Right cardiac atrium (tissue), 5 donors: ENCODE results near the gene GMPPB. TPM values are rescaled to one million over a fixed set of nuclear protein-coding genes. Genes with fewer than 3 reads are reported as not detected.

Experiments used
- ATAC-seq, 2 donors: fragments of 200-7000 bp; cut with Tn5 transposase; one replicate each; pipeline versions ENCODE4 v1.8.0 to v1.9.1; 2020; ENCODE audit warnings: moderate library complexity in 2 of 2, mild to moderate bottlenecking in 1 of 2
- DNase-seq, 3 donors: peaks; one replicate each; pipeline ENCODE4 v3.0.0-alpha.2; 2020
- H3K27ac ChIP-seq: one replicate; pipeline ENCODE4 v1.5.1; 2013; ENCODE audit warnings: mild to moderate bottlenecking, low read length, control low read depth, moderate library complexity
- H3K27me3 ChIP-seq: one replicate; pipeline ENCODE4 v1.6.1; 2013; ENCODE audit not compliant: control insufficient read depth, insufficient read depth
- H3K4me1 ChIP-seq: one replicate; pipeline ENCODE4 v1.6.1; 2013; ENCODE audit warnings: low read length; ENCODE audit not compliant: control insufficient read depth, insufficient read depth
- H3K4me3 ChIP-seq: one replicate; pipeline ENCODE4 v1.5.1; 2013; ENCODE audit warnings: low read length, control low read depth
- H3K9me3 ChIP-seq: one replicate; pipeline ENCODE4 v1.6.1; 2013; ENCODE audit warnings: low read length; ENCODE audit not compliant: control insufficient read depth
- WGBS: extraction: QIAGEN DNeasy Blood & Tissue Kit; methylation state at CpG from one replicate; pipeline ENCODE4 v1.1.7; 2013; 5-methylcytosine and 5-hydroxymethylcytosine counted together
- intact Hi-C, 4 donors: fragments of 100-400 bp; cut with DNase I; formaldehyde crosslinking; loops; one replicate each; pipeline versions ENCODE4 v1.11.0 to v1.14.0; 2022 to 2023
- polyA plus RNA-seq: library from polyadenylated mRNA; stranded (reverse); fragments of 200-250 nt; gene quantifications from one replicate; pipeline ENCODE4 v1.2.3, GENCODE V29; 2013
- total RNA-seq, 4 donors: library from RNA; stranded (reverse); fragmentation: NEBNext Ultra II Directional; extraction: Animal tissue kit (Norgen Biotek cat#: 25700); gene quantifications; one replicate each; pipeline ENCODE4 v1.2.1, GENCODE V29; 2021
- donor health status: healthy with polysubstance abuse.
- donor health status: DM: no; HTN: yes; CAD: no.
- donor health status: DM: no; HTN: no; CAD: no.
- donor health status: DM: no; HTN: yes; CAD: no; lungs with severe emphysema.
- donor health status: DM: yes; HTN: yes; CAD: no.

GMPPB gene
- total and polyA plus RNA-seq, 5 donors, result 12.6 to 34.7 (median 18.0) TPM

GRCh38 chr3:49680493-49681231 is 43.1 kb downstream of the GMPPB start:
- intact Hi-C loops, result no loop called here
- 84% methylated on average over 7 of the region's 7 CpGs for WGBS

GRCh38 chr3:49675912-49676311 is 47.8 kb downstream of the GMPPB start:
- peaks cover 5% of the 10 kb centered on the region for H3K4me1 ChIP-seq
- intact Hi-C loops, result loop anchor here in 1 of 4 donors (10.0 kb wide), 1 partner anchor 211 kb away; no protein-coding TSS in a partner anchor
- WGBS, result 90% methylated on average over 11 of the region's 11 CpGs
- no peak for ATAC-seq
- H3K9me3 ChIP-seq, result no peaks in the 10 kb centered on the region
- no peak overlapping the region for H3K27ac ChIP-seq
- H3K27me3 ChIP-seq, result no peaks in the 10 kb centered on the region
- no peak overlapping the region for H3K4me3 ChIP-seq
- peak in 1 of 3 donors; percentile 49 for DNase-seq

More at GRCh38 chr3:49680493-49681231, 43.1 kb downstream of the GMPPB start:
- DNase-seq (peak in 1 of 3 donors; percentile 17), ATAC-seq (no peak)
- Histone ChIP-seq H3K9me3 (no peaks in the 10 kb centered on the region), H3K4me3 (no peak overlapping the region), H3K4me1 (no peaks in the 10 kb centered on the region), H3K27me3 (no peaks in the 10 kb centered on the region), H3K27ac (no peak overlapping the region)

- Histone ChIP-seq H3K9me3 (no peaks in the 10 kb centered on the region), H3K27me3 (no peaks in the 10 kb centered on the region), H3K4me1 (peaks cover 5% of the 10 kb centered on the region), H3K4me3 (peak overlapping the region; percentile 67), H3K27ac (peak overlapping the region; percentile 8)
- intact Hi-C loops, result loop anchor here (5.0 to 10.0 kb wide), 3 partner anchors 132 to 210 kb away; no protein-coding TSS in a partner anchor
- DNase-seq, result peak in 1 of 3 donors; percentile 76
- peak; percentile 37 to 54 for ATAC-seq
- WGBS, result 11% methylated on average over 34 of the region's 34 CpGs
These were observed 49.2 kb downstream of the GMPPB start for GRCh38 chr3:49674497-49674983.

GRCh38 chr3:49673715-49674496 is 49.8 kb downstream of the GMPPB start, which contains the start of gene APEH:
Gene APEH, plus strand, starts transcription at chr3:49674351. Its CDS starts 51 bp downstream, at chr3:49674402.
- peak within 1 kb of the TSS; percentile 67 for H3K4me3 ChIP-seq
- under 1% methylated on average over 71 of the region's 71 CpGs for WGBS
- peaks cover 5% of the 10 kb centered on the region for H3K4me1 ChIP-seq
- DNase-seq (peak; percentile 98 to 99 (median 98)), ATAC-seq (peak; percentile 94 to 95)
- no peaks in the 10 kb centered on the region for H3K27me3 ChIP-seq
- peak within 1 kb of the TSS; percentile 74 for H3K27ac ChIP-seq
- no peaks in the 10 kb centered on the region for H3K9me3 ChIP-seq
- intact Hi-C loops, result loop anchor here (5.0 to 10.0 kb wide), 3 partner anchors 132 to 209 kb away; no protein-coding TSS in a partner anchor

- peak overlapping the region; percentile 53 for H3K27ac ChIP-seq
- peak overlapping the region; percentile 67 for H3K4me3 ChIP-seq
- WGBS, result 22% methylated on average over 17 of the region's 17 CpGs
- no peak for DNase-seq
- intact Hi-C loops, result loop anchor here (5.0 to 10.0 kb wide), 3 partner anchors 131 to 208 kb away; no protein-coding TSS in a partner anchor
- no peak for ATAC-seq
- no peaks in the 10 kb centered on the region for H3K9me3 ChIP-seq
- peaks cover 5% of the 10 kb centered on the region for H3K4me1 ChIP-seq
- H3K27me3 ChIP-seq, result no peaks in the 10 kb centered on the region
These were observed 50.5 kb downstream of the GMPPB start for GRCh38 chr3:49673121-49673714.

GRCh38 chr3:49671291-49672288 is 52.2 kb downstream of the GMPPB start:
- DNase-seq (peak; percentile 49 to 80 (median 78)), ATAC-seq (no peak)
- no peaks in the 10 kb centered on the region for H3K27me3 ChIP-seq

GRCh38 chr3:49670940-49671290 is 52.8 kb downstream of the GMPPB start:
- no peaks in the 10 kb centered on the region for H3K27me3 ChIP-seq
- DNase-seq (peak in 1 of 3 donors; percentile 34), ATAC-seq (no peak)
- no peaks in the 10 kb centered on the region for H3K9me3 ChIP-seq
- H3K4me3 ChIP-seq, result no peak overlapping the region
- intact Hi-C loops, result loop anchor here (2.0 to 10.0 kb wide), 4 partner anchors 129 to 206 kb away; no protein-coding TSS in a partner anchor
- 66% methylated on average over 6 of the region's 6 CpGs for WGBS
- H3K27ac ChIP-seq, result no peak overlapping the region
- peaks cover 5% of the 10 kb centered on the region for H3K4me1 ChIP-seq

More at GRCh38 chr3:49671291-49672288, 52.2 kb downstream of the GMPPB start:
- Histone ChIP-seq H3K4me1 (peaks cover 5% of the 10 kb centered on the region), H3K9me3 (no peaks in the 10 kb centered on the region), H3K4me3 (no peak overlapping the region), H3K27ac (no peak overlapping the region)
- intact Hi-C loops, result loop anchor here (2.0 to 10.0 kb wide), 4 partner anchors 129 to 207 kb away; no protein-coding TSS in a partner anchor
- 40% methylated on average over 11 of the region's 11 CpGs for WGBS

Other genes with a start within 250 kb of the GMPPB start
- 1 to 10 TPM in 1 of 4 donors, under 1 TPM in 3; 0.25 to 1.4 (median 0.39) TPM for gene BSN, start 169.5 kb downstream of the GMPPB start, total RNA-seq
- 0.38 TPM for gene BSN, start 169.5 kb downstream of the GMPPB start, polyA plus RNA-seq
- 100 to 1,000 TPM in 1 of 4 donors, 10 to 100 TPM in 3; 75.7 to 110 (median 93.6) TPM for gene APEH, start 49.6 kb downstream of the GMPPB start, total RNA-seq
- 37.4 TPM for gene APEH, start 49.6 kb downstream of the GMPPB start, polyA plus RNA-seq
- gene MST1, start 34.5 kb downstream of the GMPPB start, total RNA-seq, result 1 to 10 TPM; 3.5 to 7.5 (median 6.6) TPM
- gene MST1, start 34.5 kb downstream of the GMPPB start, polyA plus RNA-seq, result 6.2 TPM
- gene RNF123, start 34.4 kb downstream of the GMPPB start, total RNA-seq, result 10 to 100 TPM; 36.6 to 44.6 (median 41.8) TPM
- gene RNF123, start 34.4 kb downstream of the GMPPB start, polyA plus RNA-seq, result 24.4 TPM
- gene AMIGO3, start 4.3 kb downstream of the GMPPB start, total RNA-seq, result under 1 TPM in 1 of 4 donors, not detected in 3; 0.09 TPM
- gene AMIGO3, start 4.3 kb downstream of the GMPPB start, polyA plus RNA-seq, result 0.57 TPM
- 10 to 100 TPM; 18.4 to 24.0 (median 21.7) TPM for gene IP6K1, start 62.6 kb upstream of the GMPPB start, total RNA-seq
- 14.6 TPM for gene IP6K1, start 62.6 kb upstream of the GMPPB start, polyA plus RNA-seq
- under 1 TPM in 1 of 4 donors, not detected in 3; 0.29 TPM for gene CDHR4, start 75.9 kb upstream of the GMPPB start, total RNA-seq
- gene CDHR4, start 75.9 kb upstream of the GMPPB start, polyA plus RNA-seq, result 0.07 TPM
- gene INKA1, start 79.3 kb upstream of the GMPPB start, total RNA-seq, result 1 to 10 TPM; 2.2 to 6.4 (median 4.6) TPM
- gene INKA1, start 79.3 kb upstream of the GMPPB start, polyA plus RNA-seq, result 3.9 TPM
- 10 to 100 TPM; 25.5 to 40.5 (median 38.2) TPM for gene UBA7, start 90.0 kb upstream of the GMPPB start, total RNA-seq
- gene UBA7, start 90.0 kb upstream of the GMPPB start, polyA plus RNA-seq, result 25.1 TPM
- gene TRAIP, start 132.6 kb upstream of the GMPPB start, total RNA-seq, result 1 to 10 TPM in 3 of 4 donors, under 1 TPM in 1; 0.68 to 1.5 (median 1.3) TPM
- 0.81 TPM for gene TRAIP, start 132.6 kb upstream of the GMPPB start, polyA plus RNA-seq
- gene CAMKV, start 146.0 kb upstream of the GMPPB start, total RNA-seq, result not detected
- gene CAMKV, start 146.0 kb upstream of the GMPPB start, polyA plus RNA-seq, result not detected
- 1 to 10 TPM in 3 of 4 donors, under 1 TPM in 1; 0.94 to 2.7 (median 2.1) TPM for gene MST1R, start 179.9 kb upstream of the GMPPB start, total RNA-seq
- gene MST1R, start 179.9 kb upstream of the GMPPB start, polyA plus RNA-seq, result 1.9 TPM
- gene MON1A, start 205.9 kb upstream of the GMPPB start, total RNA-seq, result 1 to 10 TPM; 7.4 to 9.0 (median 8.0) TPM
- gene MON1A, start 205.9 kb upstream of the GMPPB start, polyA plus RNA-seq, result 8.2 TPM
- gene RBM6, start 216.2 kb upstream of the GMPPB start, total RNA-seq, result 10 to 100 TPM; 43.2 to 52.6 (median 46.9) TPM
- 53.1 TPM for gene RBM6, start 216.2 kb upstream of the GMPPB start, polyA plus RNA-seq